Transverse colon (tissue), 4 donors: Measurements from ENCODE around the gene PDE9A. TPM values are rescaled to one million over a fixed set of nuclear protein-coding genes. Genes with fewer than 3 reads are reported as not detected.

Source experiments
- DNase-seq: peaks from one replicate; pipeline ENCODE4 v3.0.0-alpha.2; 2019
- H3K27ac ChIP-seq, 4 donors: fragments of 200-600 bp; sonication (generic); 2 replicates each; pipeline ENCODE4 v1.5.1; 2016 to 2018; ENCODE audit warnings: inconsistent platforms in 4 of 4
- H3K27me3 ChIP-seq: fragments of 200-600 bp; sonication (generic); 2 replicates; pipeline ENCODE4 v1.5.1; 2017; ENCODE audit warnings: inconsistent platforms
- H3K36me3 ChIP-seq, 4 donors: fragments of 200-600 bp; sonication (generic); 2 replicates each; pipeline ENCODE4 v1.5.1; 2017 to 2019; ENCODE audit warnings: inconsistent platforms in 4 of 4
- H3K4me1 ChIP-seq, 4 donors: fragments of 200-600 bp; sonication (generic); 2 replicates each; pipeline ENCODE4 v1.5.1; 2017 to 2020; ENCODE audit warnings: inconsistent platforms in 4 of 4
- H3K4me3 ChIP-seq, 4 donors: fragments of 200-600 bp; sonication (generic); 1 replicate in 1 of 4; 2 replicates in 3 of 4; pipeline versions ENCODE4 v1.5.1 to v1.6.1; 2017 to 2019; ENCODE audit warnings: inconsistent platforms in 4 of 4
- H3K9me3 ChIP-seq, 2 donors: fragments of 200-600 bp; sonication (generic); 2 replicates each; pipeline ENCODE4 v1.5.1; 2017 to 2019; ENCODE audit warnings: inconsistent platforms in 2 of 2
- EP300 ChIP-seq: sonication (generic); formaldehyde crosslinking; IDR thresholded peaks from one replicate; pipeline ENCODE4 v1.6.1; 2017; ENCODE audit warnings: antibody characterized with exemption, low read depth
- POLR2A ChIP-seq: fragments of 450-650 bp; IDR thresholded peaks from one replicate; pipeline ENCODE4 v1.6.1; 2016; ENCODE audit warnings: antibody characterized with exemption, mild to moderate bottlenecking, moderate library complexity
- POLR2AphosphoS5 ChIP-seq, 3 donors: sonication (generic); formaldehyde crosslinking; IDR thresholded peaks; one replicate each; pipeline ENCODE4 v1.6.1; 2016; ENCODE audit warnings: antibody characterized with exemption in 3 of 3
- WGBS, 2 donors: methylation state at CpG; one replicate each; pipeline ENCODE4 v1.1.5; 2018; ENCODE audit warnings: low coverage in 1 of 2; 5-methylcytosine and 5-hydroxymethylcytosine counted together
- in situ Hi-C, 4 donors: fragments of 200-750 bp; cut with MboI; loops; one replicate each; pipeline versions ENCODE4 v1.15.0 to v1.15.1; 2017; ENCODE audit warnings: low sequenced_read_pairs in 3 of 4, low pct_ligation_motif_present in 1 of 4, low pct_unique_long_range_greater_than_20kb in 1 of 4
- intact Hi-C: fragments of 100-400 bp; cut with DNase I; formaldehyde crosslinking; loops from one replicate; pipeline ENCODE4 v1.15.1; 2023; ENCODE audit warnings: low total_unique reads
- total RNA-seq, 4 donors: library from RNA; depleted of rRNA; stranded (reverse); fragments of >200 nt; gene quantifications; one replicate each; pipeline ENCODE4 v1.1.0, GENCODE V29; 2016
- TF ChIP-seq, protein P1 (sequence below), 5 experiments: fragments of 200-600 bp in 3 of 5; fragments of 450-650 bp in 2 of 5; sonication (generic) in 3 of 5; IDR thresholded peaks; 1 replicate in 2 of 5; 2 replicates in 3 of 5; pipeline ENCODE4 v1.5.1; 2016 to 2017; ENCODE audit warnings: antibody characterized with exemption in 5 of 5, inconsistent platforms in 3 of 5, mild to moderate bottlenecking in 2 of 5, moderate library complexity in 1 of 5

Gene PDE9A
- total RNA-seq, 4 donors from 2014 or later: 65.7 to 673 (median 364) TPM

DNA sequence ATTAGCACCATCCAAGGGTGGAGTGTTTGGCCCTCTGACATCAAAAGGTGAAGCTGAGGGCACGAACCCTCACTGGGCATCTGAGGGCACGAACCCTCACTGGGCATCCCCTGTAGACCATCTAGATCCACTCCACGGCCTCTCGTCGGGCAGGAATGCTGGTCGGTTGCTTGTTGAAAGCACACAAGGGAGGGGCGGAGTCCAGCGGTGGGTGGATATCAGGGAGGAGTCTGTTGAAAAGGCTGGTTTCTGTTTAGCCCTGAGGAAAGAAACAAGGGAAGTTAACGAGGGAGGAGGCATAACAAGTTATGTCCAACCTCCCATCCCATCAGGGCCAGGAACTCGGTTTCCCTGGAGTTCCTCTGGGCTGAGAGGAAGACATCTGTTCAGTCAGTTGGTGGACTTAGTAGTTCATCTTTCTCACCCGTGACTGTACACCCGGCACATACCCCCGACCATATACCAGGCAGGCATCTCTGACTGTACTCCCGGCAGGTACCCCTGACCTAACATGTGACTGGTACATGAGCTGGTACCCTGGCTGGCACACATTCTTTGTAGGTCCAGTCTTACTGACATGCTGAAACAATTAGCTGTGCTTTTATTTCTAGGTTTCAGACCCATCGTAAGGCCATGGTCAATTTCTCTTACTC is 32.1 kb upstream of the PDE9A start:
- H3K27me3 ChIP-seq: peaks cover 32% of the 10 kb centered on the region
- TF ChIP-seq EP300 (no peak), POLR2AphosphoS5 (IDR thresholded peaks at IDR 0.05) (no peak), POLR2A (no peak)
- TF ChIP-seq, protein P1, sequence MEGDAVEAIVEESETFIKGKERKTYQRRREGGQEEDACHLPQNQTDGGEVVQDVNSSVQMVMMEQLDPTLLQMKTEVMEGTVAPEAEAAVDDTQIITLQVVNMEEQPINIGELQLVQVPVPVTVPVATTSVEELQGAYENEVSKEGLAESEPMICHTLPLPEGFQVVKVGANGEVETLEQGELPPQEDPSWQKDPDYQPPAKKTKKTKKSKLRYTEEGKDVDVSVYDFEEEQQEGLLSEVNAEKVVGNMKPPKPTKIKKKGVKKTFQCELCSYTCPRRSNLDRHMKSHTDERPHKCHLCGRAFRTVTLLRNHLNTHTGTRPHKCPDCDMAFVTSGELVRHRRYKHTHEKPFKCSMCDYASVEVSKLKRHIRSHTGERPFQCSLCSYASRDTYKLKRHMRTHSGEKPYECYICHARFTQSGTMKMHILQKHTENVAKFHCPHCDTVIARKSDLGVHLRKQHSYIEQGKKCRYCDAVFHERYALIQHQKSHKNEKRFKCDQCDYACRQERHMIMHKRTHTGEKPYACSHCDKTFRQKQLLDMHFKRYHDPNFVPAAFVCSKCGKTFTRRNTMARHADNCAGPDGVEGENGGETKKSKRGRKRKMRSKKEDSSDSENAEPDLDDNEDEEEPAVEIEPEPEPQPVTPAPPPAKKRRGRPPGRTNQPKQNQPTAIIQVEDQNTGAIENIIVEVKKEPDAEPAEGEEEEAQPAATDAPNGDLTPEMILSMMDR (IDR thresholded peaks at IDR 0.05): no peak
- H3K9me3 ChIP-seq: no peaks in the 10 kb centered on the region
- no peak overlapping the region for H3K4me3 ChIP-seq
- WGBS, 2 donors: 62% methylated on average over 15 of the region's 15 CpGs; no CpG with 5 or more reads in 1 of the 2 donors
- H3K36me3 ChIP-seq: no peaks in the 10 kb centered on the region
- H3K27ac ChIP-seq: peak overlapping the region in 1 of 4 donors; percentile 14
- intact Hi-C loops: no loop called here
- DNase-seq: peak; percentile 58
- peaks cover 0 to 15% (median 8%) of the 10 kb centered on the region in 4 donors for H3K4me1 ChIP-seq
- in situ Hi-C loops: no loop called here

DNA sequence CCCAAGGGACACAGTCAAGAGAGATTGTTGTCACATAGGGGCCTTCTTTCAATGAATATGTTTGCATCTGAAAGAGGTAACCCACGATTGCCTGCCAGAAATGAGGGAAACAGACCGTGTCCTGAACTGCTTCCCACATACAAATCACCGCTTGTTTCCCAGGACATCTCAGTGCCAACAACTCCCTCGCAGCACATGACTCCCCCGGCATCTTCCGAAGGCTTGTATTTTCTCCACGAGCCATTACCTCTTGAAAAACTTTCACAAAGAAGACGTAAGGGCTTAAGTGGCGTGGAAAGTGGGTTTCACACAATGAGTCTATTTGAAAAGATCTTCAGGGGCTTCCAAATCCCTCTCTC is 31.6 kb upstream of the PDE9A start:
- Histone ChIP-seq H3K27me3 (peaks cover 30% of the 10 kb centered on the region), H3K4me1 (peaks cover 0 to 10% (median 4%) of the 10 kb centered on the region in 4 donors), H3K36me3 (no peaks in the 10 kb centered on the region), H3K27ac (no peak overlapping the region), H3K4me3 (no peak overlapping the region), H3K9me3 (no peaks in the 10 kb centered on the region)
- intact Hi-C loops: no loop called here
- WGBS, 2 donors: 83 to 91% methylated on average over 7 to 9 of the region's 9 CpGs
- in situ Hi-C loops: no loop called here
- DNase-seq: no peak
- TF ChIP-seq, protein P1 (IDR thresholded peaks at IDR 0.05): no peak
- no peak for TF ChIP-seq EP300
- TF ChIP-seq POLR2AphosphoS5 (IDR thresholded peaks at IDR 0.05): no peak
- TF ChIP-seq POLR2A: no peak

DNA sequence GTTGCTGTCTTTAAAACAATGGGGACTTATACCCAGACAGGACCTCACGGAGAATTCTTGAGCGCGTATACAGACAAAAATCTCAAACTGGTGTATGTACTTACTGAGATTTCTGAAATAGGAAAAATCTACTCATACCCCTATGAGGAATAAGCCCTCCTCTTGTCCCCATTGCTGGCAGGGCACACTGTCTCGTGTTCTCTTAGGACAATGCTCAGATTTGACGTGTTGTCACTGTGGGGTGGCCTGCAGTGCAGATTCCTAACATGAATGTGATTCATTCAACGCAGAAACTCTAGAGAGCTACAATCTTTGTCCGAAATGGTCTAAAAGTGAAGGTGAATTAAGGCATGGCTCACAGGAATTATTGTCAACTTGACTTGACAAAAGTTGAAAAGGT is 31.1 kb upstream of the PDE9A start:
- TF ChIP-seq, protein P1 (IDR thresholded peaks at IDR 0.05): no peak
- TF ChIP-seq EP300 (no peak), POLR2A (no peak), POLR2AphosphoS5 (IDR thresholded peaks at IDR 0.05) (no peak)
- Histone ChIP-seq H3K27ac (no peak overlapping the region), H3K4me3 (no peak overlapping the region), H3K9me3 (no peaks in the 10 kb centered on the region), H3K4me1 (peaks cover 0 to 10% (median 3%) of the 10 kb centered on the region in 4 donors), H3K27me3 (peaks cover 25% of the 10 kb centered on the region), H3K36me3 (no peaks in the 10 kb centered on the region)
- no peak for DNase-seq
- intact Hi-C loops: no loop called here
- 71 to 87% methylated on average over 4 to 7 of the region's 7 CpGs for WGBS, 2 donors
- in situ Hi-C loops: no loop called here

DNA sequence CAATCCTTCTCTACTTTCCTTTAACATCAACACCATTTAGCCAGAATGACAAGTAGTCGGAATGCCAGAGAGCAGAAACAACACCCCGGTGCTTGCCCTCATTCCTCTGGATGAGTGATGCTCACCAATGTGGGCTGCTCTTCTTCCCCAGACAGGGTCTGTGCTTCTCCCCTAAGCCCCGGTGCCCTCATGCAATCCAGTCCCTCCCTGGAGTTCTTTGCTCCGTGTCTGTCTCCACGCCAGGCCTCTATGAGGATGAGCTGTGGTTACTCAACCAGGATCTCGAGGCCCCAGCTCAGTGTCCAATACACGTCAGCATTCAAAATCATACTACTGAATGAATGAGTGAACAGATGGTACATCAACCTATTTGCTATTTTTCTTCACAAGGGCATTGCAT is 29.7 kb upstream of the PDE9A start:
- 67 to 96% methylated on average over 4 to 7 of the region's 7 CpGs for WGBS, 2 donors
- TF ChIP-seq, protein P1 (IDR thresholded peaks at IDR 0.05): no peak
- TF ChIP-seq EP300 (no peak), POLR2A (no peak), POLR2AphosphoS5 (IDR thresholded peaks at IDR 0.05) (no peak)
- Histone ChIP-seq H3K4me1 (peaks cover 0 to 10% (median 3%) of the 10 kb centered on the region in 4 donors), H3K4me3 (no peak overlapping the region), H3K27me3 (peaks cover 12% of the 10 kb centered on the region), H3K27ac (peak overlapping the region in 1 of 4 donors; percentile 41), H3K36me3 (no peaks in the 10 kb centered on the region), H3K9me3 (no peaks in the 10 kb centered on the region)
- in situ Hi-C loops: no loop called here
- no peak for DNase-seq
- intact Hi-C loops: no loop called here
